ENCODE data around the gene DHRS11. TPM values are rescaled to one million over a fixed set of nuclear protein-coding genes. Genes with fewer than 3 reads are reported as not detected.

The DHRS11 gene
- total and polyA plus RNA-seq, 5 donors = 14.3 to 24.5 (median 22.0) TPM

DNA sequence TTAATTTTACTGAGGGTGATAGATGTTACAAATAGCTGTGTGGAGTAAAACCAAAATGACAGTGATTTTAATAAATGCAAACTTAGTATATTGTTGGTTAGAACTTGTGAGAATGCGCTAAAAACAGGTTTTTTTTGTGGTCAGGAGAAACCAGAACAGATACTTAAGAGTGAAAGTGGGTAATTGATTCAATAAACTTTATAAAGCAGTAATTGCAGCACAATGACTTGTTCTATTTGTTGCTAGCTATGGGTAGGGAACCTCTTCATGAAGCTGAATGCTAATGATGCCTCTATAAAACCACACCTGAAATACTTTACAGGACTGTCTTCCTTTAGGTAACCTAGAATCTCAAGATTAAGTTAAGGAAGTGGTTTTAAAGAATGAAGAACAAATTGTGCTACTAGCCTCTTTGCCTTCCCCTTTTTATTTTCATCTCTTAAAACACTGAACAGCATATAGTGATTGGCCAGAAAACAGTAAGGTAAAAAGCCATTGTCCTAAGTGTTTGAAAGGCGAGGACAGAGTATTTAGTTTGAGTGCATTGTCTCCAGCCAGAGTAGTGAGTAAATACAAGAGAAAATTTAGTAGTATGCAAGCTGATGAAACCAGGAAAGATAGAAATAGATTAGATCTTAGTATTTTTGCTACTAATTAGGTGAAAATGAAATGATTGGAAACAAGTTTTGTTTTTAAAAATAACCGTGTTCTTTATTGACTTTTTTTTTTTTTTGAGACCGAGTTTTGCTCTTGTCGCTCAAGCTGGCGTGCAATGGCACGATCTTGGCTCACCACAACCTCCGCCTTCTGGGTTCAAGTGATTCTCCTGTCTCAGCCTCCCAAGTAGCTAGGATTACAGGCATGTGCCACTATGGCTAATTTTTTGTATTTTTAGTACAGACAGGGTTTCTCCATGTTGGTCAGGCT lies 40.9 kb upstream of the DHRS11 start:
- intact Hi-C loops (cut with DNase I) = no loop called here
- 89% methylated on average over 8 of the region's 8 CpGs for WGBS
- Histone ChIP-seq H3K9me3 (ENCODE audit: control insufficient read depth, low read length) (no peaks in the 10 kb centered on the region), H3K27ac (ENCODE audit: low read length) (no peak overlapping the region), H3K4me3 (ENCODE audit: low read length) (no peak overlapping the region), H3K4me1 (ENCODE audit: control insufficient read depth, insufficient read depth, low read length) (no peaks in the 10 kb centered on the region), H3K27me3 (ENCODE audit: control insufficient read depth, insufficient read depth) (no peaks in the 10 kb centered on the region)
- DNase-seq (no peak), ATAC-seq (no peak)

- H3K27me3 ChIP-seq (ENCODE audit: control insufficient read depth, insufficient read depth) = no peaks in the 10 kb centered on the region
- no peaks in the 10 kb centered on the region for H3K9me3 ChIP-seq (ENCODE audit: control insufficient read depth, low read length)
- DNase-seq = no peak
- ATAC-seq = no peak
- no peak overlapping the region for H3K4me3 ChIP-seq (ENCODE audit: low read length)
- intact Hi-C loops (cut with DNase I) = no loop called here
- H3K4me1 ChIP-seq (ENCODE audit: control insufficient read depth, insufficient read depth, low read length) = no peaks in the 10 kb centered on the region
- no peak overlapping the region for H3K27ac ChIP-seq (ENCODE audit: low read length)
- WGBS = 91% methylated on average over 3 of the region's 3 CpGs
These were observed 38.2 kb upstream of the DHRS11 start for GRCh38 chr17:36553459-36553858.

DNA sequence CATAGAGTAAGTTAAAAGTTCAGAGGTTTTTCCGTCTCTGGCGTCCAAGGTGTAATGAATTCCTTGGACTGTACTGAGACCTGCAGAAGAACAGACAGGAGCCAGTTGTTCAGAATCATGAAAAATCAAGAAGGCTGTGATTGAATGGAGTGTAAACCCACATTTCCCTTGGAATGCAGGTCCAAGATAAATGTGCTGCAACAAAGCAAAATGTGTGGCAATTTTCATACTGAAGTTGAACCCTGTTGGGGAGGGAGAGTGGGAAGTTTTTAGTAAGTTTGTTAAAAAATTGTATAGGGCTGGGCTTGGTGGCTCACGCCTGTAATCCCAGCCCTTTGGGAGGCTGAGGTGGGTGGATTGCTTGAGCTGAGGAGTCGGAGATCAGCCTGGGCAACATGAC lies 25.6 kb upstream of the DHRS11 start:
- 93% methylated on average over 4 of the region's 4 CpGs for WGBS

GRCh38 chr17:36575028-36575427 lies 16.7 kb upstream of the DHRS11 start:
- no peak overlapping the region for H3K27ac ChIP-seq (ENCODE audit: low read length)
- H3K4me3 ChIP-seq (ENCODE audit: low read length) = no peak overlapping the region
- H3K4me1 ChIP-seq (ENCODE audit: control insufficient read depth, insufficient read depth, low read length) = no peaks in the 10 kb centered on the region
- no peaks in the 10 kb centered on the region for H3K9me3 ChIP-seq (ENCODE audit: control insufficient read depth, low read length)
- H3K27me3 ChIP-seq (ENCODE audit: control insufficient read depth, insufficient read depth) = no peaks in the 10 kb centered on the region
- ATAC-seq (no peak), DNase-seq (no peak)
- 93% methylated on average over 12 of the region's 12 CpGs for WGBS
- intact Hi-C loops (cut with DNase I) = no loop called here

More for the DNA sequence above, 25.6 kb upstream of the DHRS11 start:
- Histone ChIP-seq H3K4me3 (ENCODE audit: low read length) (no peak overlapping the region), H3K27me3 (ENCODE audit: control insufficient read depth, insufficient read depth) (no peaks in the 10 kb centered on the region), H3K27ac (ENCODE audit: low read length) (no peak overlapping the region), H3K4me1 (ENCODE audit: control insufficient read depth, insufficient read depth, low read length) (no peaks in the 10 kb centered on the region), H3K9me3 (ENCODE audit: control insufficient read depth, low read length) (no peaks in the 10 kb centered on the region)
- DNase-seq (no peak), ATAC-seq (no peak)
- intact Hi-C loops (cut with DNase I) = no loop called here

DNA sequence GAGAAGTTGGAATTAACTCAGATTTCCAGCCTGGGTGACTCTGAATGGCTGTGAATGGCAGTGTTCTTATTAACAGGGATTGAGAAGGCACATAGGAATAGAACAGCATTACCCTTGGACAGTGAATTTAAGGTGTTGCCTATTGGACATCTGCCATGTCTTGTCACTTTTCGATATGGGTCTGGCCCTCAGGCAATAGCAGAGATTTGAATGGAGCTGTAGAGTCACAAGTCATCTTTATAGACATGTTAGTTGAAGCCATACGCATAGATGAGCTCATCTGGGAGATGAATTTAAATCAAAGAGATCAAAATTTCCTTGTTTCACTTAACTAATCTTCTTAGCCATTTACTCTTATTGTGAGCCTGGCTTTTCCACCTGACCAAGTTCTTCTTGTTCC lies 14.9 kb upstream of the DHRS11 start:
- Histone ChIP-seq H3K4me1 (ENCODE audit: control insufficient read depth, insufficient read depth, low read length) (no peaks in the 10 kb centered on the region), H3K27ac (ENCODE audit: low read length) (no peak overlapping the region), H3K4me3 (ENCODE audit: low read length) (no peak overlapping the region), H3K27me3 (ENCODE audit: control insufficient read depth, insufficient read depth) (no peaks in the 10 kb centered on the region), H3K9me3 (ENCODE audit: control insufficient read depth, low read length) (no peaks in the 10 kb centered on the region)
- intact Hi-C loops (cut with DNase I) = no loop called here
- ATAC-seq = no peak
- DNase-seq = no peak
- 74% methylated on average over 2 of the region's 2 CpGs for WGBS

- WGBS = 88% methylated on average over 2 of the region's 2 CpGs
- Histone ChIP-seq H3K4me3 (ENCODE audit: low read length) (no peak overlapping the region), H3K27me3 (ENCODE audit: control insufficient read depth, insufficient read depth) (no peaks in the 10 kb centered on the region), H3K9me3 (ENCODE audit: control insufficient read depth, low read length) (no peaks in the 10 kb centered on the region), H3K4me1 (ENCODE audit: control insufficient read depth, insufficient read depth, low read length) (no peaks in the 10 kb centered on the region), H3K27ac (ENCODE audit: low read length) (no peak overlapping the region)
- no peak for ATAC-seq
- intact Hi-C loops (cut with DNase I) = no loop called here
- DNase-seq = no peak
These were observed 13.0 kb upstream of the DHRS11 start for GRCh38 chr17:36578671-36579070.

DNA sequence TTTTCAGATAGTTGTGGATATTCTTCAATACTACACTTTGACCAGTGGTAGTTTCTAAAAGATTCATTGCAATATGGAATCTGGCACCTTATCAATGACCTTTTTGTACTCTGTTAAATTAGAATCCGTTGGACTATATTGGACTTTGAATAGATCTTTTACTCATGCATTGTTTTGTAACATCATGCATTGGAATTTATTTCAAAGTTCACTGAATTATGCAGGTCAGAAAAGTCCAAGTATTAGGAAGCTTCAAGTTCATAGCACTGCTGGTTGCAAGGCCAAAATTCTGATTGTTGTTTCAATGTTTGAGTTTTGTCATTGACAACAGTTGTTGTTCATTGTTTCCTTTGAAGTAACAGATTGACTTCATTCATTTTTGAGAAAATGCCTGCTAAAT lies 7.9 kb upstream of the DHRS11 start:
- Histone ChIP-seq H3K4me3 (ENCODE audit: low read length) (no peak overlapping the region), H3K27ac (ENCODE audit: low read length) (no peak overlapping the region), H3K27me3 (ENCODE audit: control insufficient read depth, insufficient read depth) (no peaks in the 10 kb centered on the region), H3K4me1 (ENCODE audit: control insufficient read depth, insufficient read depth, low read length) (no peaks in the 10 kb centered on the region), H3K9me3 (ENCODE audit: control insufficient read depth, low read length) (no peaks in the 10 kb centered on the region)
- DNase-seq = no peak
- no peak for ATAC-seq
- intact Hi-C loops (cut with DNase I) = no loop called here
- 75% methylated on average over 1 of the region's 1 CpG for WGBS

- Histone ChIP-seq H3K27me3 (ENCODE audit: control insufficient read depth, insufficient read depth) (no peaks in the 10 kb centered on the region), H3K4me1 (ENCODE audit: control insufficient read depth, insufficient read depth, low read length) (peaks cover under 1% of the 10 kb centered on the region), H3K9me3 (ENCODE audit: control insufficient read depth, low read length) (no peaks in the 10 kb centered on the region), H3K4me3 (ENCODE audit: low read length) (no peak overlapping the region), H3K27ac (ENCODE audit: low read length) (no peak overlapping the region)
- ATAC-seq = no peak
- intact Hi-C loops (cut with DNase I) = no loop called here
- 90% methylated on average over 2 of the region's 2 CpGs for WGBS
- no peak for DNase-seq
These were observed 5.5 kb upstream of the DHRS11 start for GRCh38 chr17:36586138-36586537.

- Histone ChIP-seq H3K27ac (ENCODE audit: low read length) (no peak overlapping the region), H3K4me1 (ENCODE audit: control insufficient read depth, insufficient read depth, low read length) (peaks cover 2% of the 10 kb centered on the region), H3K27me3 (ENCODE audit: control insufficient read depth, insufficient read depth) (no peaks in the 10 kb centered on the region), H3K9me3 (ENCODE audit: control insufficient read depth, low read length) (no peaks in the 10 kb centered on the region), H3K4me3 (ENCODE audit: low read length) (no peak overlapping the region)
- WGBS = 71% methylated on average over 2 of the region's 2 CpGs
- intact Hi-C loops (cut with DNase I) = no loop called here
- DNase-seq (no peak), ATAC-seq (no peak)
These were observed 1.6 kb upstream of the DHRS11 start for GRCh38 chr17:36590082-36590481.

- intact Hi-C loops (cut with DNase I) = no loop called here
These were observed 637 bp downstream of the DHRS11 start for GRCh38 chr17:36592316-36592715.

DNA sequence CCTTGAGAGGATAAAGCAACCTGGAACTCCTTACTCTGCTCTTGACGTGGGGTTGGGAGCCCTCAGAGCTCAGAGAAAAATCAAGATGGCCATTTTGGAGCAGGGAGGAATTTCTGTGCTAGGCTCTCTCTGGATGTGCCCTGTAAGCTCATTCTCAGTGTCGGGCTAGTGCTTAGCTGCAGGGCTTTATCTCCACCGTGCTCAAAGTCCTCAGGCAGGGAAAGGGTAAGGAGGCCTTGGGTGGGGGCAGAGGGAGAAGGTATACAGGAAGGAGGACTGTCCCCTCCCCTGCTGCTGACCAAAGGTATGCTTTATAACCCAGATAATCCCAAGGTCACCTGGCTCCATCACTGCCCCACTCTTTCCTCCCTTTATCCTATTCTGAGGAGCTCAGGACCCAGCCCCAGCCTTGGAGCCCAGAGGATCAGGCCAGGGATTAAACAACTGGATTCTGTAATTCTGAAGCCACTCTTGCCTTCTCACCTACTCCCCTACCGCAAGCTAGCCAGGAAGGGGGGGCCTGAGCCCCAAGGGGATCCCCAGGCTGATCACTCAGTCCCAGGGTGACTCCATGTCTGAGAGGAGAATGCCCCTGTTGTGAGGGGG lies 1.1 kb downstream of the DHRS11 start:
- ATAC-seq (peak in 1 of 2 donors; percentile 1), DNase-seq (no peak)
- no peaks in the 10 kb centered on the region for H3K9me3 ChIP-seq (ENCODE audit: control insufficient read depth, low read length)
- peaks cover 2% of the 10 kb centered on the region for H3K4me1 ChIP-seq (ENCODE audit: control insufficient read depth, insufficient read depth, low read length)
- 44% methylated on average over 4 of the region's 4 CpGs for WGBS
- intact Hi-C loops (cut with DNase I) = no loop called here
- H3K27ac ChIP-seq (ENCODE audit: low read length) = no peak overlapping the region
- H3K4me3 ChIP-seq (ENCODE audit: low read length) = peak overlapping the region; percentile 67
- H3K27me3 ChIP-seq (ENCODE audit: control insufficient read depth, insufficient read depth) = no peaks in the 10 kb centered on the region

More at GRCh38 chr17:36592316-36592715, 637 bp downstream of the DHRS11 start:
- peak; percentile 42 to 69 (median 65) for DNase-seq
- 4% methylated on average over 20 of the region's 20 CpGs for WGBS
- no peaks in the 10 kb centered on the region for H3K27me3 ChIP-seq (ENCODE audit: control insufficient read depth, insufficient read depth)
- H3K9me3 ChIP-seq (ENCODE audit: control insufficient read depth, low read length) = no peaks in the 10 kb centered on the region
- H3K4me1 ChIP-seq (ENCODE audit: control insufficient read depth, insufficient read depth, low read length) = peaks cover 2% of the 10 kb centered on the region
- peak; percentile 23 to 33 for ATAC-seq
- peak overlapping the region; percentile 67 for H3K4me3 ChIP-seq (ENCODE audit: low read length)
- H3K27ac ChIP-seq (ENCODE audit: low read length) = no peak overlapping the region
